K562 (cell line): ENCODE results near the gene MAP9.

Experiments
- GABPB2 ChIP-seq: fragments of 250-450 bp; sonication (Bioruptor Pico); conservative IDR thresholded peaks from 2 replicates; pipeline ENCODE4 v1.5.1; 2021; ENCODE audit warnings: mild to moderate bottlenecking
- JUND ChIP-seq, 2 experiments: IDR thresholded peaks; 2 replicates in 1 of 2; 3 replicates in 1 of 2; pipeline ENCODE4 v1.6.1; 2011; ENCODE audit warnings: borderline replicate concordance in 2 of 2, low read depth in 2 of 2, low read length in 2 of 2, improper control_type of control experiment in 1 of 2, missing biosample characterization in 1 of 2, missing genetic modification characterization in 1 of 2, missing genetic modification reagents in 1 of 2
- RBBP5 ChIP-seq: fragments of 200-600 bp; sonication (generic); IDR thresholded peaks from 2 replicates; pipeline ENCODE4 v1.6.1; 2012; ENCODE audit warnings: borderline replicate concordance, mild to moderate bottlenecking, low read length, control low read depth, inconsistent platforms; ENCODE audit not compliant: insufficient read depth, poor library complexity, severe bottlenecking
- SIN3A ChIP-seq, 2 experiments: fragments of 150-350 bp in 1 of 2; IDR thresholded peaks; 2 replicates each; pipeline ENCODE4 v1.6.1; 2011 to 2016; ENCODE audit warnings: borderline replicate concordance in 2 of 2, low read depth in 2 of 2, low read length in 2 of 2, mild to moderate bottlenecking in 2 of 2, moderate library complexity in 2 of 2; ENCODE audit not compliant: control insufficient read depth in 1 of 2
- SRF ChIP-seq, 2 experiments: fragments of 250-450, 450-650 bp in 1 of 2; sonication (Bioruptor Pico) in 1 of 2; sonication (generic) in 1 of 2; formaldehyde crosslinking; IDR thresholded peaks; 2 replicates each; pipeline versions ENCODE4 v1.5.0 to v1.5.1; 2020 to 2022; ENCODE audit warnings: mild to moderate bottlenecking in 1 of 2, missing genetic modification reagents in 1 of 2
- TAF1 ChIP-seq: IDR thresholded peaks from 2 replicates; pipeline ENCODE4 v1.6.1; 2011; ENCODE audit warnings: mild to moderate bottlenecking, low read length, moderate library complexity; ENCODE audit not compliant: insufficient read depth, control insufficient read depth, severe bottlenecking; ENCODE audit errors: extremely low read depth
- TCF7L2 ChIP-seq: fragments of 150-350 bp; IDR thresholded peaks from 2 replicates; pipeline ENCODE4 v1.6.1; 2016; ENCODE audit warnings: low read depth, mild to moderate bottlenecking, low read length, moderate library complexity
- TF ChIP-seq, protein P1 (sequence below): sonication (generic); formaldehyde crosslinking; IDR thresholded peaks from 2 replicates; pipeline ENCODE4 v1.8.1; 2022; ENCODE audit warnings: missing genetic modification reagents
- TF ChIP-seq, protein P2 (sequence below): fragments of 150-350 bp; IDR thresholded peaks from 2 replicates; pipeline ENCODE4 v1.6.1; 2014; ENCODE audit warnings: low read depth, mild to moderate bottlenecking, low read length, borderline replicate concordance
- TF ChIP-seq, protein P3 (sequence below), 3 experiments: IDR thresholded peaks in 2 of 3; conservative IDR thresholded peaks in 1 of 3; 2 replicates each; pipeline ENCODE4 v1.5.1; 2011 to 2012; ENCODE audit warnings: low read length in 3 of 3, mild to moderate bottlenecking in 3 of 3, control low read depth in 2 of 3, improper control_type of control experiment in 1 of 3, inconsistent platforms in 1 of 3, low read depth in 1 of 3, mixed read lengths in 1 of 3, moderate library complexity in 1 of 3; ENCODE audit not compliant: insufficient read depth in 2 of 3

DNA sequence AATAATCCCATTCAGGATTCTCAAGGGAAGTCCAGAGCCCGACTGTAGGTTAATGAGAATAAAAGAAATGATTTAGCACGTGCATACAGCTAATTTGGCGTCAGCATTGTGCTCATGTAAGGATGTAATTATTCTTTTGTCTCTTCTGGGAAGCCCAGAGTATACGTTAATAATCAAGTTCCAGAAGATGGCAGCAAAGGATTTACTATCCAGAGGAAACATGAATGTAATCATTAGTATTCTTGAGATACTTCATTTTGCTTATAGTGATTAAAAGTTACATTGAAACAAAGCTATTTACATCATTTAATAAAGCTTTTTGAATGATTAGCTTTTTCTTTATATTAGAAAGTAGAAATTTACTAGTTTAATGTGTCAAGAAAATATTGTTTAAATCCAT lies 27.1 kb upstream of the MAP9 start:
- TF ChIP-seq, protein P1, sequence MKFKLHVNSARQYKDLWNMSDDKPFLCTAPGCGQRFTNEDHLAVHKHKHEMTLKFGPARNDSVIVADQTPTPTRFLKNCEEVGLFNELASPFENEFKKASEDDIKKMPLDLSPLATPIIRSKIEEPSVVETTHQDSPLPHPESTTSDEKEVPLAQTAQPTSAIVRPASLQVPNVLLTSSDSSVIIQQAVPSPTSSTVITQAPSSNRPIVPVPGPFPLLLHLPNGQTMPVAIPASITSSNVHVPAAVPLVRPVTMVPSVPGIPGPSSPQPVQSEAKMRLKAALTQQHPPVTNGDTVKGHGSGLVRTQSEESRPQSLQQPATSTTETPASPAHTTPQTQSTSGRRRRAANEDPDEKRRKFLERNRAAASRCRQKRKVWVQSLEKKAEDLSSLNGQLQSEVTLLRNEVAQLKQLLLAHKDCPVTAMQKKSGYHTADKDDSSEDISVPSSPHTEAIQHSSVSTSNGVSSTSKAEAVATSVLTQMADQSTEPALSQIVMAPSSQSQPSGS, result no peak
- TF ChIP-seq SIN3A (IDR thresholded peaks at IDR 0.05; ENCODE audit: borderline replicate concordance in 2 of 2, control insufficient read depth in 1 of 2, low read depth in 2 of 2, low read length in 2 of 2) (no peak), SRF (CRISPR knock-in tag; IDR thresholded peaks at IDR 0.05) (no peak), TAF1 (no peak), TCF7L2 (no peak), RBBP5 (no peak), JUND (IDR thresholded peaks at IDR 0.05; ENCODE audit: borderline replicate concordance, low read depth, low read length) (no peak), JUND (tag; IDR thresholded peaks at IDR 0.05; ENCODE audit: borderline replicate concordance, low read depth, low read length) (no peak), GABPB2 (CRISPR knock-in tag) (no peak)
- TF ChIP-seq, protein P2, sequence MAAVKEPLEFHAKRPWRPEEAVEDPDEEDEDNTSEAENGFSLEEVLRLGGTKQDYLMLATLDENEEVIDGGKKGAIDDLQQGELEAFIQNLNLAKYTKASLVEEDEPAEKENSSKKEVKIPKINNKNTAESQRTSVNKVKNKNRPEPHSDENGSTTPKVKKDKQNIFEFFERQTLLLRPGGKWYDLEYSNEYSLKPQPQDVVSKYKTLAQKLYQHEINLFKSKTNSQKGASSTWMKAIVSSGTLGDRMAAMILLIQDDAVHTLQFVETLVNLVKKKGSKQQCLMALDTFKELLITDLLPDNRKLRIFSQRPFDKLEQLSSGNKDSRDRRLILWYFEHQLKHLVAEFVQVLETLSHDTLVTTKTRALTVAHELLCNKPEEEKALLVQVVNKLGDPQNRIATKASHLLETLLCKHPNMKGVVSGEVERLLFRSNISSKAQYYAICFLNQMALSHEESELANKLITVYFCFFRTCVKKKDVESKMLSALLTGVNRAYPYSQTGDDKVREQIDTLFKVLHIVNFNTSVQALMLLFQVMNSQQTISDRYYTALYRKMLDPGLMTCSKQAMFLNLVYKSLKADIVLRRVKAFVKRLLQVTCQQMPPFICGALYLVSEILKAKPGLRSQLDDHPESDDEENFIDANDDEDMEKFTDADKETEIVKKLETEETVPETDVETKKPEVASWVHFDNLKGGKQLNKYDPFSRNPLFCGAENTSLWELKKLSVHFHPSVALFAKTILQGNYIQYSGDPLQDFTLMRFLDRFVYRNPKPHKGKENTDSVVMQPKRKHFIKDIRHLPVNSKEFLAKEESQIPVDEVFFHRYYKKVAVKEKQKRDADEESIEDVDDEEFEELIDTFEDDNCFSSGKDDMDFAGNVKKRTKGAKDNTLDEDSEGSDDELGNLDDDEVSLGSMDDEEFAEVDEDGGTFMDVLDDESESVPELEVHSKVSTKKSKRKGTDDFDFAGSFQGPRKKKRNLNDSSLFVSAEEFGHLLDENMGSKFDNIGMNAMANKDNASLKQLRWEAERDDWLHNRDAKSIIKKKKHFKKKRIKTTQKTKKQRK, result no peak
- TF ChIP-seq, protein P3, sequence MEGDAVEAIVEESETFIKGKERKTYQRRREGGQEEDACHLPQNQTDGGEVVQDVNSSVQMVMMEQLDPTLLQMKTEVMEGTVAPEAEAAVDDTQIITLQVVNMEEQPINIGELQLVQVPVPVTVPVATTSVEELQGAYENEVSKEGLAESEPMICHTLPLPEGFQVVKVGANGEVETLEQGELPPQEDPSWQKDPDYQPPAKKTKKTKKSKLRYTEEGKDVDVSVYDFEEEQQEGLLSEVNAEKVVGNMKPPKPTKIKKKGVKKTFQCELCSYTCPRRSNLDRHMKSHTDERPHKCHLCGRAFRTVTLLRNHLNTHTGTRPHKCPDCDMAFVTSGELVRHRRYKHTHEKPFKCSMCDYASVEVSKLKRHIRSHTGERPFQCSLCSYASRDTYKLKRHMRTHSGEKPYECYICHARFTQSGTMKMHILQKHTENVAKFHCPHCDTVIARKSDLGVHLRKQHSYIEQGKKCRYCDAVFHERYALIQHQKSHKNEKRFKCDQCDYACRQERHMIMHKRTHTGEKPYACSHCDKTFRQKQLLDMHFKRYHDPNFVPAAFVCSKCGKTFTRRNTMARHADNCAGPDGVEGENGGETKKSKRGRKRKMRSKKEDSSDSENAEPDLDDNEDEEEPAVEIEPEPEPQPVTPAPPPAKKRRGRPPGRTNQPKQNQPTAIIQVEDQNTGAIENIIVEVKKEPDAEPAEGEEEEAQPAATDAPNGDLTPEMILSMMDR (IDR thresholded peaks at IDR 0.05 in 2 of 3, conservative IDR thresholded peaks at IDR 0.05 in 1 of 3; ENCODE audit: insufficient read depth in 2 of 3, low read depth in 1 of 3, low read length in 3 of 3), result no peak
